ENCODE results near the gene DEPDC4. TPM values are rescaled to one million over a fixed set of nuclear protein-coding genes. Genes with fewer than 3 reads are reported as not detected.

Gene DEPDC4
- total and polyA plus RNA-seq, 2 of the 13 experiments (the other 11 are each of a cell fraction or from before 2014, with no cell fraction given): 2.2 to 5.7 TPM

GRCh38 chr12:100248886-100249285 is 18.0 kb downstream of the DEPDC4 start (continued):
- TF ChIP-seq, protein P1, sequence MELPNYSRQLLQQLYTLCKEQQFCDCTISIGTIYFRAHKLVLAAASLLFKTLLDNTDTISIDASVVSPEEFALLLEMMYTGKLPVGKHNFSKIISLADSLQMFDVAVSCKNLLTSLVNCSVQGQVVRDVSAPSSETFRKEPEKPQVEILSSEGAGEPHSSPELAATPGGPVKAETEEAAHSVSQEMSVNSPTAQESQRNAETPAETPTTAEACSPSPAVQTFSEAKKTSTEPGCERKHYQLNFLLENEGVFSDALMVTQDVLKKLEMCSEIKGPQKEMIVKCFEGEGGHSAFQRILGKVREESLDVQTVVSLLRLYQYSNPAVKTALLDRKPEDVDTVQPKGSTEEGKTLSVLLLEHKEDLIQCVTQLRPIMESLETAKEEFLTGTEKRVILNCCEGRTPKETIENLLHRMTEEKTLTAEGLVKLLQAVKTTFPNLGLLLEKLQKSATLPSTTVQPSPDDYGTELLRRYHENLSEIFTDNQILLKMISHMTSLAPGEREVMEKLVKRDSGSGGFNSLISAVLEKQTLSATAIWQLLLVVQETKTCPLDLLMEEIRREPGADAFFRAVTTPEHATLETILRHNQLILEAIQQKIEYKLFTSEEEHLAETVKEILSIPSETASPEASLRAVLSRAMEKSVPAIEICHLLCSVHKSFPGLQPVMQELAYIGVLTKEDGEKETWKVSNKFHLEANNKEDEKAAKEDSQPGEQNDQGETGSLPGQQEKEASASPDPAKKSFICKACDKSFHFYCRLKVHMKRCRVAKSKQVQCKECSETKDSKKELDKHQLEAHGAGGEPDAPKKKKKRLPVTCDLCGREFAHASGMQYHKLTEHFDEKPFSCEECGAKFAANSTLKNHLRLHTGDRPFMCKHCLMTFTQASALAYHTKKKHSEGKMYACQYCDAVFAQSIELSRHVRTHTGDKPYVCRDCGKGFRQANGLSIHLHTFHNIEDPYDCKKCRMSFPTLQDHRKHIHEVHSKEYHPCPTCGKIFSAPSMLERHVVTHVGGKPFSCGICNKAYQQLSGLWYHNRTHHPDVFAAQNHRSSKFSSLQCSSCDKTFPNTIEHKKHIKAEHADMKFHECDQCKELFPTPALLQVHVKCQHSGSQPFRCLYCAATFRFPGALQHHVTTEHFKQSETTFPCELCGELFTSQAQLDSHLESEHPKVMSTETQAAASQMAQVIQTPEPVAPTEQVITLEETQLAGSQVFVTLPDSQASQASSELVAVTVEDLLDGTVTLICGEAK (IDR thresholded peaks at IDR 0.05): no peak
- TF ChIP-seq, protein P1 (CRISPR knock-in tag; IDR thresholded peaks at IDR 0.05): no peak
- no peak for TF ChIP-seq NR3C1 (CRISPR knock-in tag; IDR thresholded peaks at IDR 0.05)

DNA sequence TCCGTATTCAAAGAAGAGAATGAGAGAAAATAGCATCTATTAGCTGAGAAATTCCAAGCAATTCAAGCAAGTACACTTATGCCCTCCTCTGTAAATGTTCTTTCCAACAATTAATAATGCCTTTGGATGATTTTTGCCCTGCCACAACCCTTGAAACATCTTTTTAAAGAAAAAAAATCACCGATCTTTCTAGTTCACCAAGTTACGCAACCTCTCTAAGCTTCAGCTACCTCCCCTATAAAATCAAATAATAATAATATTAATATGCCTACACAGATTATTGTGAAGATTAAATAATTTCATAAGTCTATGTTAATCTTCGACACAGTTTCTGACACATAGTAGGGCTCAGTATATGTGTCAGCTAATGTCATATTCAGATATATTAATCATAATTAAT is 19.1 kb downstream of the DEPDC4 start:
- H4K20me1 ChIP-seq (ENCODE audit: insufficient read depth, low read length): no peaks in the 10 kb centered on the region
- no peaks in the 10 kb centered on the region for H3K9me3 ChIP-seq (ENCODE audit: low read length)
- H3K4me3 ChIP-seq (replicated peaks in 1 of 3; ENCODE audit: insufficient read depth in 1 of 3, low read depth in 2 of 3, low read length in 3 of 3): no peak overlapping the region
- DNase-seq (ENCODE audit: low spot score): no peak
- no peaks in the 10 kb centered on the region for H3K79me2 ChIP-seq (ENCODE audit: insufficient read depth, low read length)
- no peak overlapping the region for H3K9ac ChIP-seq (ENCODE audit: insufficient read depth, low read depth, low read length)
- peaks cover 13% of the 10 kb centered on the region for H3K4me1 ChIP-seq (ENCODE audit: insufficient read depth, low read length)
- no peak overlapping the region for H3K27ac ChIP-seq (ENCODE audit: extremely low read length, insufficient read depth, low read length)
- ChIA-PET POLR2A (no interaction called here), CTCF (ENCODE audit: low intra/inter-chr PET ratio, low total read pairs) (no interaction called here)
- no peak for FAIRE-seq
- no peak overlapping the region for H2AFZ ChIP-seq (ENCODE audit: low read length)
- intact Hi-C loops (cut with micrococcal nuclease; ENCODE audit: unreplicated experiment) (no loop called here), in situ Hi-C loops (cut with HindIII; ENCODE audit: extremely low pct_ligation_motif_present, low pct_unique_long_range_greater_than_20kb) (no loop called here)
- WGBS (ENCODE audit: low lambda C conversion rate): 97% methylated on average over 4 of the region's 4 CpGs
- BruUV-seq (replicated peaks): no TSS peak
- H3K27me3 ChIP-seq (ENCODE audit: control insufficient read depth in 1 of 2, insufficient read depth in 2 of 2, low read length in 2 of 2): no peaks in the 10 kb centered on the region
- H3K36me3 ChIP-seq (replicated peaks in 1 of 2; ENCODE audit: control insufficient read depth in 1 of 2, insufficient read depth in 2 of 2, low read length in 2 of 2): no peaks in the 10 kb centered on the region
- ATAC-seq: no peak
- TF ChIP-seq CEBPB (IDR thresholded peaks at IDR 0.05; ENCODE audit: borderline replicate concordance, low read depth, low read length): peak; percentile 20; the same call in 1 of the 2 replicates
- TF ChIP-seq, protein P2, sequence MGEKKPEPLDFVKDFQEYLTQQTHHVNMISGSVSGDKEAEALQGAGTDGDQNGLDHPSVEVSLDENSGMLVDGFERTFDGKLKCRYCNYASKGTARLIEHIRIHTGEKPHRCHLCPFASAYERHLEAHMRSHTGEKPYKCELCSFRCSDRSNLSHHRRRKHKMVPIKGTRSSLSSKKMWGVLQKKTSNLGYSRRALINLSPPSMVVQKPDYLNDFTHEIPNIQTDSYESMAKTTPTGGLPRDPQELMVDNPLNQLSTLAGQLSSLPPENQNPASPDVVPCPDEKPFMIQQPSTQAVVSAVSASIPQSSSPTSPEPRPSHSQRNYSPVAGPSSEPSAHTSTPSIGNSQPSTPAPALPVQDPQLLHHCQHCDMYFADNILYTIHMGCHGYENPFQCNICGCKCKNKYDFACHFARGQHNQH (CRISPR knock-in tag; IDR thresholded peaks at IDR 0.05): no peak
- TF ChIP-seq, protein P3, sequence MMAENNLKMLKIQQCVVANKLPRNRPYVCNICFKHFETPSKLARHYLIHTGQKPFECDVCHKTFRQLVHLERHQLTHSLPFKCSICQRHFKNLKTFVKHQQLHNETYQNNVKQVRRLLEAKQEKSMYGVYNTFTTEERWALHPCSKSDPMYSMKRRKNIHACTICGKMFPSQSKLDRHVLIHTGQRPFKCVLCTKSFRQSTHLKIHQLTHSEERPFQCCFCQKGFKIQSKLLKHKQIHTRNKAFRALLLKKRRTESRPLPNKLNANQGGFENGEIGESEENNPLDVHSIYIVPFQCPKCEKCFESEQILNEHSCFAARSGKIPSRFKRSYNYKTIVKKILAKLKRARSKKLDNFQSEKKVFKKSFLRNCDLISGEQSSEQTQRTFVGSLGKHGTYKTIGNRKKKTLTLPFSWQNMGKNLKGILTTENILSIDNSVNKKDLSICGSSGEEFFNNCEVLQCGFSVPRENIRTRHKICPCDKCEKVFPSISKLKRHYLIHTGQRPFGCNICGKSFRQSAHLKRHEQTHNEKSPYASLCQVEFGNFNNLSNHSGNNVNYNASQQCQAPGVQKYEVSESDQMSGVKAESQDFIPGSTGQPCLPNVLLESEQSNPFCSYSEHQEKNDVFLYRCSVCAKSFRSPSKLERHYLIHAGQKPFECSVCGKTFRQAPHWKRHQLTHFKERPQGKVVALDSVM (CRISPR knock-in tag; IDR thresholded peaks at IDR 0.05): no peak
- TF ChIP-seq, protein P4, sequence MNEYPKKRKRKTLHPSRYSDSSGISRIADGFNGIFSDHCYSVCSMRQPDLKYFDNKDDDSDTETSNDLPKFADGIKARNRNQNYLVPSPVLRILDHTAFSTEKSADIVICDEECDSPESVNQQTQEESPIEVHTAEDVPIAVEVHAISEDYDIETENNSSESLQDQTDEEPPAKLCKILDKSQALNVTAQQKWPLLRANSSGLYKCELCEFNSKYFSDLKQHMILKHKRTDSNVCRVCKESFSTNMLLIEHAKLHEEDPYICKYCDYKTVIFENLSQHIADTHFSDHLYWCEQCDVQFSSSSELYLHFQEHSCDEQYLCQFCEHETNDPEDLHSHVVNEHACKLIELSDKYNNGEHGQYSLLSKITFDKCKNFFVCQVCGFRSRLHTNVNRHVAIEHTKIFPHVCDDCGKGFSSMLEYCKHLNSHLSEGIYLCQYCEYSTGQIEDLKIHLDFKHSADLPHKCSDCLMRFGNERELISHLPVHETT (CRISPR knock-in tag; conservative IDR thresholded peaks at IDR 0.05): no peak
- TF ChIP-seq TRIM22 (IDR thresholded peaks at IDR 0.05): no peak
- H3K4me2 ChIP-seq (ENCODE audit: low read depth, low read length): no peak overlapping the region
